ENCODE results near the gene CYP4F11. TPM values are rescaled to one million over a fixed set of nuclear protein-coding genes. Genes with fewer than 3 reads are reported as not detected.

CYP4F11 gene
- total RNA-seq, 4 donors from 2014 or later = 0.56 to 39.5 (median 7.5) TPM

GRCh38 chr19:15945301-15945700, 11.0 kb upstream of the CYP4F11 start:
- no peaks in the 10 kb centered on the region for H3K36me3 ChIP-seq
- H3K27me3 ChIP-seq = no peaks in the 10 kb centered on the region
- intact Hi-C loops (cut with DNase I) = no loop called here
- TF ChIP-seq, protein P1, sequence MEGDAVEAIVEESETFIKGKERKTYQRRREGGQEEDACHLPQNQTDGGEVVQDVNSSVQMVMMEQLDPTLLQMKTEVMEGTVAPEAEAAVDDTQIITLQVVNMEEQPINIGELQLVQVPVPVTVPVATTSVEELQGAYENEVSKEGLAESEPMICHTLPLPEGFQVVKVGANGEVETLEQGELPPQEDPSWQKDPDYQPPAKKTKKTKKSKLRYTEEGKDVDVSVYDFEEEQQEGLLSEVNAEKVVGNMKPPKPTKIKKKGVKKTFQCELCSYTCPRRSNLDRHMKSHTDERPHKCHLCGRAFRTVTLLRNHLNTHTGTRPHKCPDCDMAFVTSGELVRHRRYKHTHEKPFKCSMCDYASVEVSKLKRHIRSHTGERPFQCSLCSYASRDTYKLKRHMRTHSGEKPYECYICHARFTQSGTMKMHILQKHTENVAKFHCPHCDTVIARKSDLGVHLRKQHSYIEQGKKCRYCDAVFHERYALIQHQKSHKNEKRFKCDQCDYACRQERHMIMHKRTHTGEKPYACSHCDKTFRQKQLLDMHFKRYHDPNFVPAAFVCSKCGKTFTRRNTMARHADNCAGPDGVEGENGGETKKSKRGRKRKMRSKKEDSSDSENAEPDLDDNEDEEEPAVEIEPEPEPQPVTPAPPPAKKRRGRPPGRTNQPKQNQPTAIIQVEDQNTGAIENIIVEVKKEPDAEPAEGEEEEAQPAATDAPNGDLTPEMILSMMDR (IDR thresholded peaks at IDR 0.05) = no peak
- no peak for TF ChIP-seq POLR2A (IDR thresholded peaks at IDR 0.05)
- H3K4me3 ChIP-seq (replicated peaks in 1 of 3) = no peak overlapping the region
- DNase-seq = no peak
- no peak overlapping the region for H3K27ac ChIP-seq
- H3K4me1 ChIP-seq = no peaks in the 10 kb centered on the region
- WGBS, 2 donors = 48 to 54% methylated on average over 4 of the region's 4 CpGs
- H3K9me3 ChIP-seq = no peaks in the 10 kb centered on the region

DNA sequence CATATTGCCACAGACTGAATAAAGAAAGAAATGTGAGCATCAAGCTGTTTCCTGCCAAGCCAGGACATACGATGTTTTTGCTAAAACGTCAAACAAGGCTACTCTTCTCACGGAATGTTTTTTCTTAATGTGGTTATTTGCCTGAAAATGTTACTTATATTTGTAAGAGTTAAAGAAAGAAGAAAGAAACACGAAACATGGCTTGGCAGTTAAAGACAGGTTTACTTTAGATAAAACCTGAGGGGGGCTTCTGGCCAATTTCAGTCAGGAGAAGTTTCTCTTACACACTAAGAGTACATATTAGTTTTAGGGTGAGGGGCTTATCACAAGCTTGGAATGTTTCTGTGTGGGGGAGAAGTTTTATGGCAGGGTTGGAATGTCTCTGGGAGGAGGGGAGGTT, 10.1 kb upstream of the CYP4F11 start:
- H3K36me3 ChIP-seq = no peaks in the 10 kb centered on the region
- H3K4me3 ChIP-seq (replicated peaks in 1 of 3) = no peak overlapping the region
- no peaks in the 10 kb centered on the region for H3K4me1 ChIP-seq
- WGBS, 2 donors = 65 to 70% methylated on average over 4 of the region's 4 CpGs
- H3K27ac ChIP-seq = no peak overlapping the region
- TF ChIP-seq, protein P1 (IDR thresholded peaks at IDR 0.05) = no peak
- no peak for TF ChIP-seq POLR2A (IDR thresholded peaks at IDR 0.05)
- no peaks in the 10 kb centered on the region for H3K9me3 ChIP-seq
- DNase-seq = no peak
- intact Hi-C loops (cut with DNase I) = no loop called here
- H3K27me3 ChIP-seq = no peaks in the 10 kb centered on the region

- intact Hi-C loops (cut with DNase I) = no loop called here
Observed at GRCh38 chr19:15937771-15938170, 3.4 kb upstream of the CYP4F11 start.

GRCh38 chr19:15936950-15937349, 2.6 kb upstream of the CYP4F11 start:
- intact Hi-C loops (cut with DNase I) = no loop called here
- Histone ChIP-seq H3K9me3 (no peaks in the 10 kb centered on the region), H3K27ac (no peak overlapping the region), H3K36me3 (no peaks in the 10 kb centered on the region), H3K27me3 (no peaks in the 10 kb centered on the region), H3K4me3 (replicated peaks in 1 of 3) (no peak overlapping the region), H3K4me1 (peaks cover 0 to 15% of the 10 kb centered on the region in 2 donors)
- 80 to 95% methylated on average over 2 of the region's 2 CpGs for WGBS, 2 donors
- TF ChIP-seq, protein P1 (IDR thresholded peaks at IDR 0.05) = no peak
- no peak for TF ChIP-seq POLR2A (IDR thresholded peaks at IDR 0.05)
- DNase-seq = no peak

More at GRCh38 chr19:15937771-15938170, 3.4 kb upstream of the CYP4F11 start:
- Histone ChIP-seq H3K36me3 (no peaks in the 10 kb centered on the region), H3K4me3 (replicated peaks in 1 of 3) (no peak overlapping the region), H3K9me3 (no peaks in the 10 kb centered on the region), H3K27ac (no peak overlapping the region), H3K27me3 (no peaks in the 10 kb centered on the region), H3K4me1 (peaks cover 0 to 15% of the 10 kb centered on the region in 2 donors)
- DNase-seq = no peak
- TF ChIP-seq, protein P1 (IDR thresholded peaks at IDR 0.05) = no peak
- TF ChIP-seq POLR2A (IDR thresholded peaks at IDR 0.05) = no peak
- 40 to 59% methylated on average over 1 to 2 of the region's 2 CpGs for WGBS, 2 donors

- no peak overlapping the region for H3K27ac ChIP-seq
- no peak overlapping the region for H3K4me3 ChIP-seq (replicated peaks in 1 of 3)
- H3K36me3 ChIP-seq = no peaks in the 10 kb centered on the region
- intact Hi-C loops (cut with DNase I) = no loop called here
- H3K4me1 ChIP-seq = peaks cover 0 to 15% of the 10 kb centered on the region in 2 donors
- TF ChIP-seq POLR2A (IDR thresholded peaks at IDR 0.05) = no peak
- TF ChIP-seq, protein P1 (IDR thresholded peaks at IDR 0.05) = no peak
- no peaks in the 10 kb centered on the region for H3K27me3 ChIP-seq
- DNase-seq = no peak
- no peaks in the 10 kb centered on the region for H3K9me3 ChIP-seq
- WGBS, 2 donors = 77 to 84% methylated on average over 3 of the region's 3 CpGs
Observed at GRCh38 chr19:15936173-15936572, 1.8 kb upstream of the CYP4F11 start.
